Umbilical cord (tissue), 2 donors: ENCODE data around the gene GATAD2A. TPM values are rescaled to one million over a fixed set of nuclear protein-coding genes. Genes with fewer than 3 reads are reported as not detected.
A peak's percentile ranks its signal among the peaks of the same experiment; 100 is the strongest.

ENCODE experiments used
- DNase-seq: peaks from one replicate; pipeline ENCODE4 v3.0.0-alpha.2; 2015; ENCODE audit warnings: low spot score
- total RNA-seq: library from RNA; depleted of rRNA; stranded (reverse); fragments of >200 nt; gene quantifications from one replicate; pipeline ENCODE4 v1.2.3, GENCODE V29; 2014; ENCODE audit warnings: low replicate concordance; ENCODE audit not compliant: insufficient read depth

The GATAD2A gene
- total RNA-seq, 1 donor from 2014 or later: 10.4 TPM

- DNase-seq: no peak
Observed at GRCh38 chr19:19507354-19507753, 101.9 kb downstream of the GATAD2A start.

- no peak for DNase-seq
Observed at GRCh38 chr19:19508217-19508616, 102.7 kb downstream of the GATAD2A start.

- DNase-seq: no peak
Observed at GRCh38 chr19:19510432-19510831, 105.0 kb downstream of the GATAD2A start.

- DNase-seq: no peak
Observed at GRCh38 chr19:19513682-19514081, 108.2 kb downstream of the GATAD2A start.

- DNase-seq: peak; percentile 90
Observed at GRCh38 chr19:19514215-19514657, 108.8 kb downstream of the GATAD2A start.

GRCh38 chr19:19514881-19515641, 109.6 kb downstream of the GATAD2A start, which contains the start of gene TSSK6:
Gene TSSK6, minus strand, starts transcription at chr19:19515548. Its CDS starts 121 bp downstream, at chr19:19515427.
- no peak for DNase-seq

- peak; percentile 97 for DNase-seq
Observed at GRCh38 chr19:19515642-19516519, 110.4 kb downstream of the GATAD2A start, which contains the start of gene NDUFA13. Gene NDUFA13, plus strand, starts transcription at chr19:19516225. Its CDS starts 14 bp downstream, at chr19:19516239.

GRCh38 chr19:19517235-19517619, 111.8 kb downstream of the GATAD2A start:
- no peak for DNase-seq

GRCh38 chr19:19520989-19521388, 115.5 kb downstream of the GATAD2A start:
- no peak for DNase-seq

GRCh38 chr19:19523177-19523576, 117.7 kb downstream of the GATAD2A start:
- no peak for DNase-seq

- no peak for DNase-seq
Observed at GRCh38 chr19:19524053-19524452, 118.6 kb downstream of the GATAD2A start.

GRCh38 chr19:19525611-19526380, 120.3 kb downstream of the GATAD2A start:
- no peak for DNase-seq

GRCh38 chr19:19526581-19527370, 121.3 kb downstream of the GATAD2A start:
- DNase-seq: no peak

GRCh38 chr19:19527371-19527656, 121.8 kb downstream of the GATAD2A start:
- no peak for DNase-seq

- DNase-seq: no peak
Observed at GRCh38 chr19:19527674-19528625, 122.5 kb downstream of the GATAD2A start.

- DNase-seq: peak; percentile 46
Observed at GRCh38 chr19:19528721-19529490, 123.4 kb downstream of the GATAD2A start, which contains the start of gene YJEFN3. Gene YJEFN3, plus strand, starts transcription at chr19:19528911. Its CDS starts 22 bp downstream, at chr19:19528933.

- no peak for DNase-seq
Observed at GRCh38 chr19:19529783-19530422, 124.4 kb downstream of the GATAD2A start.

GRCh38 chr19:19530423-19530804, 124.9 kb downstream of the GATAD2A start:
- DNase-seq: no peak
